RWPE2 (cell line): ENCODE data around the gene ARHGAP8.

Experiments used
- ATAC-seq: fragments of 200-7000 bp; cut with Tn5 transposase; 3 replicates; pipeline ENCODE4 v1.9.1; 2021; ENCODE audit warnings: low read depth
- DNase-seq: peaks from one replicate; pipeline ENCODE4 v3.0.0-alpha.2; 2020; ENCODE audit warnings: low spot score
- H3K27ac ChIP-seq: fragments of 450-650 bp; 2 replicates; pipeline ENCODE4 v1.5.1; 2017; ENCODE audit warnings: mild to moderate bottlenecking; ENCODE audit not compliant: poor library complexity, severe bottlenecking
- H3K27me3 ChIP-seq: fragments of 250-450 bp; sonication (Bioruptor Pico); 2 replicates; pipeline ENCODE4 v1.5.1; 2021; ENCODE audit warnings: mild to moderate bottlenecking, moderate library complexity; ENCODE audit not compliant: insufficient read depth, poor library complexity, severe bottlenecking
- H3K36me3 ChIP-seq: fragments of 250-450 bp; sonication (Bioruptor Pico); 2 replicates; pipeline ENCODE4 v1.5.1; 2020; ENCODE audit warnings: low read depth, mild to moderate bottlenecking, moderate library complexity
- H3K4me1 ChIP-seq: fragments of 250-450 bp; sonication (Bioruptor Pico); 2 replicates; pipeline ENCODE4 v1.5.1; 2021; ENCODE audit warnings: mild to moderate bottlenecking, moderate library complexity; ENCODE audit not compliant: insufficient read depth, poor library complexity, severe bottlenecking
- H3K4me3 ChIP-seq: fragments of 250-450 bp; sonication (Bioruptor Pico); 2 replicates; pipeline ENCODE4 v1.5.1; 2021; ENCODE audit warnings: mild to moderate bottlenecking, moderate library complexity; ENCODE audit not compliant: severe bottlenecking
- H3K9me3 ChIP-seq: fragments of 250-450 bp; sonication (Bioruptor Pico); 2 replicates; pipeline ENCODE4 v1.5.1; 2021; ENCODE audit warnings: mild to moderate bottlenecking, moderate library complexity; ENCODE audit not compliant: severe bottlenecking
- TF ChIP-seq, protein P1 (sequence below): fragments of 450-650 bp; IDR thresholded peaks from one replicate; pipeline ENCODE4 v1.5.1; 2017; ENCODE audit warnings: mild to moderate bottlenecking, moderate library complexity; ENCODE audit not compliant: poor library complexity, severe bottlenecking

Gene ARHGAP8

DNA sequence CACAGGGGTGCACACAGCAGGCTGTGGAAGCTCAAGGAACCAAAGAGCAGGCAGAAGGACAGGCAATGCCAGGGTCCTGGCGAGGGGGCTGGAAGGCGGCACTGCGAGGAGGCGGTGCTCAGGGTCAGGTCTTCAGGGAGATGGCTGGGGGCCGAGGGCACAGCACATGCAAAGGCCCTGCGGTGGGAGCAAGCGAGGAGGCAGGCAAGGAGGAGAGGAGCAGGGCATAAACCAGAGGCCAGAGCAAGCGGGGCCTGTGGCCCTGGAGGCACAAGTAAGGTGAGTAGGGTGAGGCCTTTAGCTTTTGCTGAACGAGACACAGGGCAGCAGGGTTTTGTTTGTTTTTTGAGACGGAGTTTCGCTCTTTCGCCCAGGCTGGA is 126.9 kb downstream of the ARHGAP8 start:
- Histone ChIP-seq H3K27me3 (no peaks in the 10 kb centered on the region), H3K36me3 (no peaks in the 10 kb centered on the region), H3K4me1 (no peaks in the 10 kb centered on the region), H3K9me3 (no peaks in the 10 kb centered on the region), H3K27ac (no peak overlapping the region), H3K4me3 (no peak overlapping the region)
- no peak for DNase-seq
- ATAC-seq = no peak
- TF ChIP-seq, protein P1, sequence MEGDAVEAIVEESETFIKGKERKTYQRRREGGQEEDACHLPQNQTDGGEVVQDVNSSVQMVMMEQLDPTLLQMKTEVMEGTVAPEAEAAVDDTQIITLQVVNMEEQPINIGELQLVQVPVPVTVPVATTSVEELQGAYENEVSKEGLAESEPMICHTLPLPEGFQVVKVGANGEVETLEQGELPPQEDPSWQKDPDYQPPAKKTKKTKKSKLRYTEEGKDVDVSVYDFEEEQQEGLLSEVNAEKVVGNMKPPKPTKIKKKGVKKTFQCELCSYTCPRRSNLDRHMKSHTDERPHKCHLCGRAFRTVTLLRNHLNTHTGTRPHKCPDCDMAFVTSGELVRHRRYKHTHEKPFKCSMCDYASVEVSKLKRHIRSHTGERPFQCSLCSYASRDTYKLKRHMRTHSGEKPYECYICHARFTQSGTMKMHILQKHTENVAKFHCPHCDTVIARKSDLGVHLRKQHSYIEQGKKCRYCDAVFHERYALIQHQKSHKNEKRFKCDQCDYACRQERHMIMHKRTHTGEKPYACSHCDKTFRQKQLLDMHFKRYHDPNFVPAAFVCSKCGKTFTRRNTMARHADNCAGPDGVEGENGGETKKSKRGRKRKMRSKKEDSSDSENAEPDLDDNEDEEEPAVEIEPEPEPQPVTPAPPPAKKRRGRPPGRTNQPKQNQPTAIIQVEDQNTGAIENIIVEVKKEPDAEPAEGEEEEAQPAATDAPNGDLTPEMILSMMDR = no peak

DNA sequence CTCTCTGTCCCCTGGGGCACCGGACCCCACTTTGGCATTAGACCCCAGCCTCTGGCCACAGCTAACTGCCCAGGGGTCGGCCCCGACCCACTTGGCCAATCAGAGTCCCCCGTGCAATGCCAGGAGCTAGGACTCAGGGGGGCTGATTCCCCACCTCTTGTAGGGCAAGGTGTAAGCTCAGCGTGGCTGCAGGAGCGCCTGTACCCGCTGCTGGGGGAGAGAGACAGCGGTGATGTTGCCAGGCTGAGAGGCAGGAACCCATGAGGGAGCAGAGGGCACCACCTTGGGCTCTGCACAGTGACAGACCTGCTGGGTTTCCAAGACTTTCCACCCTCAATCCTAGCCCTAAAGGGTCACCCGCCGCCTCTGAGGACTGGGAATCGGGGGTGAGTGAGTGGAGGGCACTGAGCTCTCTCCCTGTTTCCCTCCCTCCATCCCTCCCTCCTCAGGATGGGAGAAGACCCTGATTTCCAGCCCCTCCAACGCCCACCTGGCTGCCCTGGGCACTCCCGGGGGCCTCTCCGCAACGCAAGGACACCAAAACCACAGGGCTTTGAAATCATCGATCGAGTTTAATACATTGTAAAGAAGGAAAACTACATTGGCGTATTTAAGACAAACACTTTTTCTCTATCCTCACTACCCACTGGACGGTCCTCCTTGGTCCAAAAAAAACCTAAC is 128.4 kb downstream of the ARHGAP8 start:
- Histone ChIP-seq H3K27ac (no peak overlapping the region), H3K27me3 (no peaks in the 10 kb centered on the region), H3K4me3 (no peak overlapping the region), H3K9me3 (no peaks in the 10 kb centered on the region), H3K36me3 (no peaks in the 10 kb centered on the region), H3K4me1 (no peaks in the 10 kb centered on the region)
- TF ChIP-seq, protein P1 = no peak
- DNase-seq (no peak), ATAC-seq (no peak)

- no peak for ATAC-seq
- Histone ChIP-seq H3K4me3 (no peak overlapping the region), H3K27me3 (no peaks in the 10 kb centered on the region), H3K4me1 (no peaks in the 10 kb centered on the region), H3K9me3 (no peaks in the 10 kb centered on the region), H3K36me3 (no peaks in the 10 kb centered on the region), H3K27ac (no peak overlapping the region)
- TF ChIP-seq, protein P1 = no peak
- no peak for DNase-seq
Measured at GRCh38 chr22:44881624-44882023, 129.2 kb downstream of the ARHGAP8 start.

DNA sequence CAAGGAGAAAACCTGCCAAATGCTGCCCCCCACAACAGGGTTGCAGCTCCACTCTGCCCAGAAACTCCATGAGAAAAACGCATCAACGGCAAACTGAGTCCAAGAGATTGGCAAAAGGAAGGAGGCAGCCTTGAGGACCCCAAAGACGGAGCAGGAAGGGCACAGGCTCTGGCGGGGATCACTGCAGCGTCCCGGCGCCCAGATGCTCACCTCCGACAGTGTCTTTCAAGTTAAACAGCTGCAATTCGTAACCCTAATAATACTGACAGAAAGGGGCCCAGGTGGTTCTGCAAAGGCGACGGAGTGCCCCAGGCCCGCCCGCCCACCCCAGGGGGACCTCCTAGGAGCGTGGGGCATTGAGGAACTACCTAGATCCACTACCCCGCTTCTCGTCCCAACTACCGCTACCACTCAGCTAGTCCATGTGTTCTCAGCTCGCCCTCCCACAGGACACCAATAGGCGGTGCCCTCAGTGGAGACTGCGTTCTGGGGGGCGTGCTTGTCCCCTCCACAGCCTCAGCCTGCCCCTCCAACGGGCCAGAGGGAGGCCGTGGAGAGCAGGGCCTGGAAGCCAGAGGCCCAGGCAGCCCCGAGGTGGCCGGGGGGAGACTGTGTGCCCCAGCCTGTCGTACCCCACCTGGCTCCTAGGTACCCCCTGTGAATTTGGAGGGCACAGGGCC is 130.0 kb downstream of the ARHGAP8 start:
- DNase-seq (no peak), ATAC-seq (no peak)
- TF ChIP-seq, protein P1 = no peak
- H3K27ac ChIP-seq = no peak overlapping the region
- H3K9me3 ChIP-seq = no peaks in the 10 kb centered on the region
- H3K27me3 ChIP-seq = no peaks in the 10 kb centered on the region
- H3K36me3 ChIP-seq = no peaks in the 10 kb centered on the region
- H3K4me3 ChIP-seq = no peak overlapping the region
- no peaks in the 10 kb centered on the region for H3K4me1 ChIP-seq

GRCh38 chr22:44883011-44883421 is 130.6 kb downstream of the ARHGAP8 start:
- no peaks in the 10 kb centered on the region for H3K27me3 ChIP-seq
- no peaks in the 10 kb centered on the region for H3K9me3 ChIP-seq
- H3K4me3 ChIP-seq = no peak overlapping the region
- no peak overlapping the region for H3K27ac ChIP-seq
- H3K36me3 ChIP-seq = no peaks in the 10 kb centered on the region
- TF ChIP-seq, protein P1 = no peak
- DNase-seq (no peak), ATAC-seq (no peak)
- H3K4me1 ChIP-seq = no peaks in the 10 kb centered on the region
